ENCODE results near the gene ATP11B.

DNA sequence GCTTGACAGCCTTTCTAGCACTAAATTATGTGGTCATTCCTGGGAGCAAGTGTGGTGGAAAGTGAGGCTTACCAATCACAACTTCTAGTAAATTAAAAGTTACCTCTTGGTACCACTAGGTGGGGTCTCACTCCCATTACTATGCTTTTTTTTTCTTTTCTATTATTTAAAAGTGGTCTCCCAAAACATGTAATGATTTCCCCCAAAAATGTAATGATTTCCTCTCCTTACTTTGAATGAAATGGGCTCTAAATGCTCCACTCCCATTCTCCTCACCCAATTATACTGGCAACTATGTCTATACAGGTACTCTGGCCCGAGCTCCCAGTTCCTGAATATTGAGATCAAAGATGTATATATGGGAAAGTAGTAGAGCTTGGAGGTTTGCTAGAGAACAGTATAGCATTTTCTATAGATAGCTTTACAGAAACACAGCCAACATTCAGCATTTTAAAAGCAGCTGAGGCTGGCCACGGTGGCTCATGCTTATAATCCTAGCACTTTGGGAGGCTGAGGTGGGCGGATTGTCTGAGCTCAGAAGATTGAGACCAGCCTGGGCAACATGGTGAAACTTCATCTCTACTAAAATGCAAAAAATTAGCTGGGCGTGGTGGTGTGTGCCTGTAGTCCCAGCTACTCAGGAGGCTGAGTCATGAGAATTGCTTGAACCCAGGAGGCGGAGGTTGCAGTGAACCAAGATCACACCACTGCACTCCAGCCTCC lies 116.2 kb downstream of the ATP11B start:
- no peak for TF ChIP-seq POLR2AphosphoS5 (IDR thresholded peaks at IDR 0.05)
- TF ChIP-seq POLR2A (IDR thresholded peaks at IDR 0.05): no peak
- TF ChIP-seq CTCF (IDR thresholded peaks at IDR 0.05): peak in 1 of 3 donors; percentile 27

All from breast epithelium (tissue), 3 donors.